Stimulated activated CD8-positive, alpha-beta memory T cell treated with anti-CD3 and anti-CD28 coated beads, Interleukin-7, amount 100 ng/mL, for 1 hour (primary cell): ENCODE data around the gene NTM.

ENCODE experiments used
- DNase-seq, 2 donors: peaks; one replicate each; pipeline ENCODE4 v3.0.0-alpha.2; 2020; ENCODE audit warnings: low read depth in 2 of 2

The NTM gene

DNA sequence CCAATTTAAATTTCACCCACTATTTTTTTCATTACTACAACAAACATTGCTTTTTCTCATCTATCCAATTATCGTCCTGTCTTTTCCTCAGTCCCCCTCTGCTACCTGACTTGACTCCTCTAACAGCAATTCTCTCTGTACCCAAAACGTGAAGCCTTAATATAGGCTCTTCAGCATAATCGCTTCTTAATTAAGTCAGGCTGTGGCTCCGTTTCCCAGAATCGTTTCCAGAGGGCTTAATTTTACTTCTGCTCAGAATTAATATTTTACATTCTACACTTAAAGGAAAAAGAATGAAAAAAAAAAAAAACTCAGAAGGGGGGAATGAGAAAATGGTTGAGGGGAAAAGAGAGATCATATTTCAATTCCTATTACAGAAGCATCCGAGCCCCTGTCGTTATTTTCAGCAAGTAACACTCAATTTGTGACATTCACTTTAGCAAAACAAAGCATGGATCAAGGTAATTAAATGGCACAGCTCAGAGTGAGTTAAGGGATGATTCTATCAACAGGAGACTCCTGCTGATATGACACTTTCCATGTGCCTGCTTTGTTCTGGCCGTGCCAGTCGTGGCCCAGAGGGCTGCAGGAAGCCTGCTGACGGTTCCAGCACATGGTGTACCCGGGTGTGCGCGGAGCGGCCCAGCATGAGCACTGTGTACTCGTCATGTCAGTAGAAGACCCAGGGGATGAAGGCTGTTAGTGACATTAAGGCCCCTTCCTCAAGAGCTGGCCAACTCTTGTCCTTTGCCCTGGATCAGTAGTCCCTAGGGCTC lies 272.5 kb downstream of the NTM start:
- DNase-seq = no peak

DNA sequence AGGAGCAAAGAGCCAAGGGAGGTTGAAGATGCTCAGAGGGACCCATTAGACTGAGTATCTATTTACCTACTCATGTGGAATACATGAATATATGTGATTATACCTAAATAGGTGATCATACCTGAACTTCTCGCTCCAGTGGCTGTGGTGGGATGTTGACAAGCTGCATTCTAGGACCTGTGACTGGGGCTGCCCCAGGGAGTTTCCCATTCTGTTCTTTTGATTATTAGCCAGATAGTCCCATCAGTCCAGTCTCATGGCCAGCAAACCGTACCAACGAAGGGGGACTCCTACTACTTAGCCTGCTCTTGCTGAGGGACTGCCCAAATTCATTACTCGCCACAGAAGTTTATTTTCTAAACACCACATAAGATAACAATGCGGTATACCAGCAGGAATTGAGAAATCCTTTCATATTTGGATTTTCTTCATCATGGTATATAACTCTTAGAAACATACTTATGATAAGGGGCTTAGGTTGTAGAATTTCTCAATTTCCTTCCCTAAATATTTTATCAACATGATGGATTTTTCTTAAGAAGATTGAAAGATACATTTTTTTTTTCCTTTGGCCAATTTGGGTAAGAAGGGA lies 273.9 kb downstream of the NTM start:
- DNase-seq = no peak

DNA sequence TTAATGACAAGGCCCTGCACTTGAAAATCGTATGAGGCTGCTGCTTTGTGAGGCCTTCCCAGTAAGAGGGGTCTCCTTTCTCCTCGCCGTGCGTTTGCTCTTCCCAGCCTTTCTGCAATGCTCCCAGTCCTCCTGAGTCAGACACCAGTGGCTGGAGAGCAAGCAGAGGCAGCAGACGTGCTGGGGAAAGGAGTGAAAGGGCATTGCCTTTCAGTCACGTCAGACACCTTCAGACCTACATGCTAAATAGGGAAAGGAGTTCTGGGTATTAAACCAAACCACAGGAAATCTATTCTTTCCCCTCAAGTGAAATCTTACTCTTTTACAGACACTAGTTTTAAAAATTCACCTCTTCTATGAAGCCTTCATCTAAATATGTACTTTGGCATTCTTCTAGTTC lies 274.8 kb downstream of the NTM start:
- DNase-seq = no peak

DNA sequence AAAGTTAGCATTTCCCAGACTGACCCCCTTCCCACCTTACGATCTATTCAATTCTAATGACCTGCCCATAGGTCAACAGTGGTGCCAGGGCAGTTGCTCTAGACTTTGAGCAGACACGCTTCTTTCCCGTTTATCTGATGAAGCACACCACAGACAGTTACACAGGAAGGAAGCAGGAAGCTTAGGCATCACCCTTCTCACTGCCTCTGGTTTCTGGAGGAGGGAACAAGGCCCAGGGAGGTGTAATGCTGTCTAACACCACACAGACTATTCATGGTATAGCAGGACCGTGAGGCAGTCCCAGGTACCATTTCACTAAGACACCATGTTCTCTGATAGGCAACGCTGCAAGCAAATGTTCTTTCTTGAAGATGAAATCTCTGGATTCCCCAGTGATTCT lies 279.4 kb downstream of the NTM start:
- no peak for DNase-seq

DNA sequence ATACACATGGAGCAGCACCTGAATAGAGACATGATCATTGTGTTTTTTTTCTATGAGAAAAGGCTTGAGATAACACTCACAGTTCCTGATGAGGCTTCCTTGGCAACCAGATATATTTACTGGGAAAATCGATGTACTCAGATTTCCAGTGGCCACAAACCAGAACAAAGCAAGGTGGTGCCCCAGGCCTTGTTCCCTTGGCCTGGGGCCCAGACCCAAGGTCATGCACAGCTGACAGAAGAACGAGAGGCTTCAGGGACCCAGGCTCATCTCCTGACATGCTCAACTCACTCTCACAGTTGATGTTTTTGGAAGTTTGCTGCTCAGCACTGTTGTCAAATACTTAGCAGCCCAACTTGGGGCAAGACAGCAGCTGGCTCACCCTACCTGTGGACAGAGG lies 281.8 kb downstream of the NTM start:
- DNase-seq = no peak

DNA sequence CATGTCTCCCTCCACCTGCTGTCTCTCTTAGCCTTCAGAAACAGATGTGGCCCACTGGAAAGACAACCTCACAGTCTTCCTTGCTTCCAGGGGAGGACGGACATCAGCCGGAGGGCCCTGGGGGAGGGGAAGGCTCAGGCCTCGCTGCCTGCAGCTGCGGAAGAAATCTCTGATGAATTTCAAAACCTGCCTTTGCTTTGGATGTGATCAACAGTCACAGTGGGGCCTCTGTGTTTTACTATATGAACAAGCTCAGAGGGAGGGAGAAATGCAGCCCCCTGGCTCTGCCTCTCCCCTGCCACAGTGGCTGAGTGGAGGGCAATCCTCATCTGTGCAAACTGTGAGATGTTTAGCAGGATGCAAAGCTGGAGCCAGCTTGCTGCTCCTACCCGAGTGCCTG lies 282.8 kb downstream of the NTM start:
- DNase-seq = no peak

DNA sequence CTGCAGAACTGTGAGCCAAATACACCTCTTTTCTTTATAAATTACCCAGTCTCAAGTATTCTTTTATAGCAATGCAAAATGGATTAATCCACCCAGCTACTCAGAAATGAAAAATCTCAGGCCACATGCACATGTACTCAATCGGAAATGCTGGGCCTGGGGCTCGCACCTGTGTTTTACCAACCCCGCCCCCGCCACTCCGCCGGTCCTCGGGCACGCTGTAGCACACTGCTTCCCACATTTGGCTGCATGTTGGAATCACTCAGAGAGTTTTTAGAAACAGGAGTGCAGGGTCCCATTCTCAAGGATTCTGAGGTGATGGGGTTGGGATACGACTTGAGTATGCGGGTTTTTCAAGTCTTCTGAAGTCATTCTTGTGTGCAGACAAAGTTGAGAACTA lies 284.4 kb downstream of the NTM start:
- DNase-seq = no peak

DNA sequence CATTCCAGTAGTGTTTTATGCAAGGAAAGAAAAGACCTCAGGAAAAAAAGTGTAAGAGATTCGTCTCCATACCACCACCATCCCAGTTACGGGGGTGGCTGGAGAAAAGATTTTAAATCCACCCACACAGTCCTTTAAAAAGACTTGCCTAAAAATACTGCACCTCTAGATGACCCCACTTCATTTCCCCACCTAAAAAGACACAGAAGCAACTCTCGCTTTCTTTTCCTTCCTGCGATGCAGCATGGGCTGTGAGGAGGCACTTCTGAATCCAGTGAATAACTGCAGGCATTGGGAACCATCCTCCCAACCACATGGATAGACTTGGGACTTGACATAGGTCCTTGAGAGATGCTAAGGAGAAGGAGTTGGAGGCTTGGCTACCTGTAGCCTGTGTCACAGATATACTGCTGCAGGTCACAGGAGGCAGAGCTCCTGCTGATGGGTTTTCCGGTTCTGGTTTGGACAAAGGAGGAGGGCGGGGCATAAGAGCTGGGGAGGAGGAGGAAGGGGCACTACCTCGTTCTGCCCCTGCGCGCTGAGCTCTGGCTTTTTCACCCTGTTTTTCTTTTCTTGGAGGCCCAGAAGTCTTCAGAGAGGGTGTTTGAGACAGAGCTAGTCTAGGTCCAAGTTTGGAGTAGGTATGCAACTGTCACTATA lies 285.9 kb downstream of the NTM start:
- no peak for DNase-seq

DNA sequence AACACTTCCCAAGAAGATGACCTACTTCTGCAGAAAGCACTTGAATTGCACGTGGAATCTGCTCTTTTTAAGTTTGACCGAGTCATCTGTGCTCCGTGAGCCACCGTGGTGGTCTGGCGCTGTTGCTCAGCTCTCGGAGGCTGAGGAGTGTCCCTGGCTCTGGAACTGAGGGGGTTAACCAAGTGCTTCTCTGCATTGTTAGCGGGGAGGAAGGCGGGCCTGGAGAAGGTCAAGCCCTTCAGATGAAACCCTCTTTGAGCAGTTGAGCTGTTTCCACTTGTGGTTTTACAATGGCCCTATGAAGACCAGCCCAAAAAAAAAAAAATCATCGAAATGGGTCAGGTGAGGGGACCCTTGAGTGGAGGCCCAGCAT lies 286.4 kb downstream of the NTM start:
- no peak for DNase-seq

DNA sequence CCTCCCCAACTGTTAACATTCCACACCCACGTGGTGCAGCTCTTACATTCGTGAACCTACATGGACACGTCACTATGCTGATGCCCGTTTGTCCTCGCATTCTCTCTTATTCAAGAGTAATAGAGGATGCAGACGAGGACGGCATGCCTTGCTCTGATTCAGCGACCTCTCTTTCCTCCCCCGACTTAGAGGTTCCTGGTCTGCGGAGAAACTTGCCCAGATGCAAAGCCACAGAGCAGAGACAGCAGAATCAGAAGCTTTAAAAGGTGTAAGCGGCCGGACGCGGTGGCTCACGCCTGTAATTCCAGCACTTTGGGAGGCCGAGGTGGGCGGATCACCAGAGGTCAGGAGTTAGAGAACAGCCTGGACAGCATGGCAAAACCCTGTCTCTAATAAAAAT lies 288.0 kb downstream of the NTM start:
- no peak for DNase-seq

DNA sequence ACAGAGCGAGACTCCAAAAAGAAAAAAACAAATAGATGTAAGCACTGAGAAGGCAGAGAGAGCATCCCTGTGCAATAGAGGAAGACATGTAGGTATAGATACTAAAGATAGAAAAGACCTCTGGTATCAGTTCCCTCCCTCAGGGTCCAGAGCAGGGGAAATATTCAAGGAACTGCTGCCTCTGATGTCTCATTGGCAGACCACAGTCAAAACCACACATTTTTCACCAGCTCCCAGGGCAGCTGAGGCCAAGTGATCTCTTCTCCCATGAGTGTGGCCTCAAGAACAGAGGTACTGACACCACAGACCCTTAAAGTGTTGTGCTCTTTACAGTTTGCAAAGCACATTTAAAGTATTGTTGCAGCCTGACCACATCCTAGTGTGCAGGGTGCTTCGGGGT lies 288.5 kb downstream of the NTM start:
- DNase-seq = no peak

DNA sequence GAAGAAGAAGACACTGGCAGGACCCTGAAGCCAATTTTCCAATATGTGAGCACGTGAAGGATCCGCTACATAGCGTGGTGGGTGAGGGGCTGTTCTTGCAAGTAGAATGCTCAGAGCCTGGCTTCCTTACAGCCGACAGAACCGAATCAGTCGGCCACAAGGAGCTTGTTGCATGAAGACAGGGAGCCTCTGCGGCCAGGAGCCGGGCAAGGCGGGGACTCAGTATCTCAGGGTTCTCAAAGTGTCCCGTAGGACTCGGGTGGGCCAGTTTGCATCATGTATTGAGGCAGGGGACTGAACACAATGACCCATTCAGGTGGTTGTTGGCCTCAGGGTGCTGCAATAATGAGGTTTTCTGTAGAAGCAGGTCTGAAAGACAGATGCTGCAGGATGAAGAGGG lies 289.5 kb downstream of the NTM start:
- DNase-seq = no peak

DNA sequence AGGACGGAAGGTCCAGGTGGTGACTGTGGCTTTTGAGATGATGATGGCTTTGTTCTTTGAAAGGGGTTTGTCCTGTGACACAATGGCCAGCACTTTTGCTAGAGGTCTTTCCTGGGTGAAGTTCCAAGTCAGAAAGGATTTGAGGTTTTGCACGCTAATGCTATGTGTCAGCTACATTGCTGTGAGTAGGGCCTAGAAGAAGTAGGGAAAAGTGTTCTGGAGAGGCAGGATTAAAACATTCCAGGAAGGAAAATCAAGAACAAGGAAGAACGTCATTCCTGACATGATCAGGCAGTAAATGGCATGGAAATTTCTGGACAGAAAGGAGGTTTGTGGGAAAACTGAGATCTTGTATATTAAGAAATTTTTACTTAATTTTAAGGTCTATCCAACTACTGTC lies 290.7 kb downstream of the NTM start:
- DNase-seq = no peak

DNA sequence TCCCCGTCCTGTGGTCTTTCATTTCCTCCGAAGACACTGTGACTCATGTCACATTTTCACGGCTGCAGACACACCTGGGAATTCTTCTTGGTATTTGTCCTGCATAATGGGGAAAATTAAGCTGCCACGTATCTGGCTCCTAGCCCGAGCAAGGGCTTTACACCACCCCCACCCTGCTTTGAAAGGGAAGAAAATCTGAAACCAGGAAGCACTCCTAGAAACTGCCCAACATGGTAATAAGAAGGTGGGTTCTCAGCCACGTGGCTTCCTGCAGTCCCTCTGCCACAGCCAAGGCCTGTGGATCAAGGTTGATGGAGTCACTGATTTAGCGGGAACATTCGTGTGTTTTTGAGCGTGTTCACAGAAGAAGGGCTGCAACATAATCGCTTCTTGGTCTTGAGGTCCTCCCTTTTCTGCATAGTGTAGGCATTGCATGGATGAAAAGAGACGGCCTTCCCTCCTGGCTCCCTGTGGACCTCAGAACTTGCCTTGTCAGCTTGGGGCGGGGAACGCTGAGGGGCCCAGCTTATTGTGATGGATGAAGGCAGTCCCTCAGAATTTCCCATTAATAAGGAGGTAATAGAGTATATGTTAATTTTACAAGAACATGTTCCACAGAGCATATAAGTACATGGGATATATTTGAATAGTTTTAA lies 292.0 kb downstream of the NTM start:
- no peak for DNase-seq

DNA sequence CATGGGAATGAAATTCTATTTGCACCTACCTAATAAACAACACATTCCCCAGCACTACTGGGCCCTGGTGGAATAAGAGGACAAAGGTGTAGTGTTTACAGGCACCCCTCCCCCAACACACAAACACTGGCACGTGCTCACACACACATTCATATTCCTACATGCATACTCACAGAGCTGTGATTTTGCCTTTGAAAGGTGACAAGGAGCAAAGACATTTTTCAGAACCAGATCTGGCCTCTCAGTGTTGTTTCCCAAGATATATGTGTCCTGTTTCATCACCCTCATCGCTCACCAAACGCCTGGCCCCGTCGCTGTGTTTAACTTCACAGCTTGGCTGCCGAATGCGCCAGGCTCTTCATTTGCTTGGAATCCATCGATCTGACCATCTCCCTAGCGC lies 292.6 kb downstream of the NTM start:
- DNase-seq = no peak

DNA sequence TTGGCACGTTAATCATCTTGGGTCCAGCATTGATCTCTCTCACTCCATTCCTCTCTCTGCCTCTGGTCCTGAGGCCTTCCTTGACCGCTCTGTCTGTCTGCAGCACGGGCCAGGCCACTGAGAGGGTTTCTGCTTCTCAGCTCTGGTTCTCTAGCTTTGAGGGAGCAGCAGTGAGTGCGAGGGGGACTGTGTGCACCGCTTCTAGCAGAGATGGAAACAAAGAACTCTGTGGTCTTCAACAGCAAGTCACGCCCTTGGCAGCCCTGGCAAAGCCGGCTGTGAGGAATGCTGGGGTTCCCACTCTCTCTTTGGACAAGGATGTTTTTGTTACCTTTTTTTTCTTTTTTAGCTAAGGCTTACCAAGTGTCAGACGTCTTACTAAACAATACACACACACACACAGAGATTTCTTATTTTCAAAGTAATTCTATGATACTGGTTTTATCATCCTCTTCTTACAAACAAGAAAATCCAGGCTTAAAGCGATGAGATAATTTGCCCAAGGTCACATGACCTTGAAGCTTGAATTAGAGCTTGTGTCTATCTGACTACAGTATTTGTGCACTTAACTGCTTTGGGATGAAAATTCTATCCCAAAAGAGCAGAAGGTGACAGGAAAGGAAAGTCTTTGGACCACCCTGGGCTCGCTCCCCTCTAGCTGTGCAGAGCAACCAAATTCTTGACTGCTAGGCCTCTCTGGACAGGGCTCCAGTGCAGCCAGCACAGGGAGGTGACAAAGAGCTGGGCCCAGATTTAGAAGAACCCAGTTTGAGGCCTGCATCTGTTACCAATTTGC lies 293.2 kb downstream of the NTM start:
- DNase-seq = no peak

DNA sequence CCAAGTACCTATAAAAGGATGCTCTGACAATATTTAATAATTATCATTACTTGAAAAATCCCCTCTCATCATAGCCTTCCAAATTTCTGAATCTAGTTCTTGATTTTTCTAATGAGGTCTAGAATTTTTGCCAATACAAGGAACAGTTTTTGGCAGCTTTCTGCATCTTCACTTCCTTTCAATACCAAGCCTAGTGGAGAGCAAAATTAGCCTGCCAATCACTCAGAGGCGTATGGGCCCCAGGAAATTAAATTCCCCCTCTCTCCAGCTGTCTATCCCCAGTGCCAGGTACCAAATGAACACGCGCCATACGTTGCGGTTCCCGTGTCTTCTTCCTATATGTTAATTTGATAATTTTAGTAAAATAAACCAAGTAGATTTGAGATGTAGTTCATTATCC lies 293.9 kb downstream of the NTM start:
- DNase-seq = no peak

DNA sequence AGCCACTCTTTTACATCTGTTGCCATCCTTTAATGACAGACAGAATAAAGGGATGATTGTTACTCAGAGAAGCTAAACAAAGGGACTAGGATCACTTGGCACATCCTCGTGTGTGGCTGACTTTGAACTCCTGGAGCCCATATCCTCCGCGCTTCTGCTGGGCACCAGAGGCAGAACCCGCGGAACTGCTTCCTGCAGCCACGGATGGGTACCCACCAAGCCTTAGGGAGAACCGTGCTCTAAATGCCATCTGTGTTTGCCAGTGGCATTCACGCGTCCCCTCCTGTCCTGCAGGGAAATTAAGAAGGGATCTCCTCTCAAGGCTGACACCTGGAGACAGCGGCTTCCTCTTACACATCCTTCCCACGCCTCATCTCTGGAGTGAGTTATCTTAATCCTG lies 294.4 kb downstream of the NTM start:
- DNase-seq = no peak

DNA sequence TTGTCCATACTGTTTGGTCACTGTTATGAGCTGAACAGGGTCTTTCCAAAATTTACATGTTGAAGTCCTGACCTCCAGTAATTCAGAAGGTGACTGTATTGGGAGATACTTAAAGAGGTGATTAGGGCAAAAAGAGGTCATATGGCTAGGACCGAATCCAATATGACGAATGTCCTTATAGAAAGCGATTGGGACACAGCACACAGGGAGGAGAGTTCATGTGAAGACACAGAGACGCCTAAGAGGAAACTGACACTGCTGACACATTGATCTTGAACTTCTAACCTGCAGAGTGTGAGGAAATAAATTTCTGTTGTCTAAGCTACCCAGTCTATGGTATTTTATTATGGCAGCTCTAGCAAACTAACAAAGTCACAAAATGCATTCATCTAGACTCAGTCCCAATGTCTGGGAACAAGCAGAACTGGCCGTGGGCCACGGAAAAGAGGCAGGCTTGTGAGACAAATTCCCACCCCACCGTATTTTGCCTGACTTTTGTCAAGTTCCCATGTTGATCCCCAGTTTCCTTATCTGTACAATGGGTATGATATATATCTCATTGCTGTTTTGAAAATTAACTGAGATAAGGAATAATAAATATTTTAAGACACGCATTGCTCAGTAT lies 295.0 kb downstream of the NTM start:
- no peak for DNase-seq

DNA sequence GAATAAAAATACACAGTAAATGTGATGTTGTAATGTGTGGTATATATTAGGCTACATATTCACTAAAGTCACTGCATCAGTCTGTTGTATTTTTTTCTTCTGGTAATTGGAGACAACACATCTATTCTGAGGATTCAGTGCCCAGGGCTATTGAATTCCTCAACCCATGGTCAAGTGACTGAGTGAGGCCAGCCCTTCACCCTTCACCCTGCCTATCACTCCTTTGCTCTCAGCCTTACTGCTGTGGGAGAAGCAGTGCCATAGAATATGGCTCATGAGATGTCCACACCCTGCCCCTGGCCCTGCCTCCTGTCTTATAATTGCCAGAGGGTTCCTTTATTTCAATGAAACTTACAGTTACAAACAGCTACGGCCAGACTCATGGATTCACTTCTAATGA lies 295.6 kb downstream of the NTM start:
- DNase-seq = no peak

DNA sequence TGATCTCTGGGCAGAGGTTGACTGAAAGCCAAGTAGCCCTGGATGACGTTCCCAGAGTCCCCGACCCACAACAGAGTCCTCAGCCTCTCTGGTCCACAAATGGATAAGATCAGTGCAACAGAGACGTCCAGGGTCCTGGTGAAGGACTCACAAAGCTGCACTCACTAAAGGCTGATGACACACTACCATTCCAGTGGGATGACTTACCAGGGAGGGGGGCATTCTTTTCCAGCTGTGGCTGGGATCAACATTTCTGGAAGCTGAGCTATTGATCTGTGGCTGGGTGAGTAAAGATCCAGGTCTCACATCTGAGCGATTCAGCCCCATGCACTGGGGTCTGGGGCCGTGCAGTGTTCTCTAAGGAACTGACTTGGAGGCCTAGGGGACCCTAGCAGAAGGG lies 296.2 kb downstream of the NTM start:
- no peak for DNase-seq

DNA sequence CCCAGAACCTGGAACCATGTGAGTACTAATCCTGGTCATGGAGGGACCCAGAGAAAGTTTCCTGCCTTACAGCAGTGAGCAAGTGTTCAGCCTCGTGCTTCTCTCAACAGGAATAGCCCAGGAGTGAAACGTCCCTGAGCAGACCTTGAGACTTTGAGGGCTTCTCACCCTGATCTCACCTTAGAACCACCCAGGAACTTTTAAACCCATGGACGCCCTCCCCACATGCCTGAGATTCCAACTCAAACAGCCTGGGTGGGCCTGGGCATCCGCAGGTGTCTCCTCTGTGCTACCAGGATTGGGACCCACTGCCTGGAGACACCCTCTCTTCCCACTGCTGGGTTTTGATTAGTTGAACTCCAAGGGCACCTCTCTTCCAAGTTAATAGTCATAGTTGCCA lies 297.2 kb downstream of the NTM start:
- DNase-seq = no peak
